GM12801 (cell line): ENCODE data around the gene HOXD3.

Experiments used
- TF ChIP-seq, protein P1 (sequence below): IDR thresholded peaks from one replicate; pipeline ENCODE4 v1.5.1; 2011; ENCODE audit warnings: control low read depth; ENCODE audit not compliant: insufficient read length; ENCODE audit errors: extremely low read depth

Gene HOXD3

DNA sequence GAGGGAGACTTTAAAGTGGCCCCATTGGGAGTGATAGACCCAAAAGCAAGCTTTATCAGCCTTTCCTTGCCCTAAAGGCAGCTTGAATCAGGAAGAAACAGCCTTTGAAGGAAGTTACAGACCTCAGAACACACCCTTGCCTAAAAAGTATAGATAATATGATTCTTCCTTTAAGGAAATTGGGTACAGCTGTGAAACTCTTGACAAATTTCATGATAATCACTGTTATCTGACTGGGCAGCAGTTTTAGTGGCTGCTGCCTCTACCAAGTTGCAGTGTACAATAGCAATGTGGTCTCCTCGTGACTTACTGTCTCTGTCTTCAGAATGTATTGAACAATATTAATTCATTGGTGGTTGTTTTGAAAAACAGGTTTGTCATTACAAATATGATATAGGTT, 48.0 kb downstream of the HOXD3 start:
- TF ChIP-seq, protein P1, sequence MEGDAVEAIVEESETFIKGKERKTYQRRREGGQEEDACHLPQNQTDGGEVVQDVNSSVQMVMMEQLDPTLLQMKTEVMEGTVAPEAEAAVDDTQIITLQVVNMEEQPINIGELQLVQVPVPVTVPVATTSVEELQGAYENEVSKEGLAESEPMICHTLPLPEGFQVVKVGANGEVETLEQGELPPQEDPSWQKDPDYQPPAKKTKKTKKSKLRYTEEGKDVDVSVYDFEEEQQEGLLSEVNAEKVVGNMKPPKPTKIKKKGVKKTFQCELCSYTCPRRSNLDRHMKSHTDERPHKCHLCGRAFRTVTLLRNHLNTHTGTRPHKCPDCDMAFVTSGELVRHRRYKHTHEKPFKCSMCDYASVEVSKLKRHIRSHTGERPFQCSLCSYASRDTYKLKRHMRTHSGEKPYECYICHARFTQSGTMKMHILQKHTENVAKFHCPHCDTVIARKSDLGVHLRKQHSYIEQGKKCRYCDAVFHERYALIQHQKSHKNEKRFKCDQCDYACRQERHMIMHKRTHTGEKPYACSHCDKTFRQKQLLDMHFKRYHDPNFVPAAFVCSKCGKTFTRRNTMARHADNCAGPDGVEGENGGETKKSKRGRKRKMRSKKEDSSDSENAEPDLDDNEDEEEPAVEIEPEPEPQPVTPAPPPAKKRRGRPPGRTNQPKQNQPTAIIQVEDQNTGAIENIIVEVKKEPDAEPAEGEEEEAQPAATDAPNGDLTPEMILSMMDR: no peak

DNA sequence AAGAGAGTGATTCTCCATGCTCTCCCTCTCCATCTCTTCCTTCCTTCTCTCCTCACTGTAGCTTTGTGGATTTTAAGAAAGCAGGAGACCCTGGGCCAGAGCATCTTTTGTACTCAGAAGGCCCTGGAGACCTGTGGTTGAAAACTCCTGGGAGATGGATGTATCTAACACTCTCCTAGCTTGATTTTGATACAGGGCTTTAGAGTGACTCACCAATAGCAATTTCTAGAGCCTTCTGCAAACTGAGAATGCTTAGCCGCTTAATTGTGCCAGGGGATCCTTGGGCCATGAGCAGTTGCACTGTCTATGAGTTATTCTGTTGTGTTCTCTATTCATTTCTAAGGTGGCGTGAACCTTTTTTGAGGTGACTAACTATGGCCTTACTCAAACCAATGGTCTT, 49.0 kb downstream of the HOXD3 start:
- TF ChIP-seq, protein P1: no peak

DNA sequence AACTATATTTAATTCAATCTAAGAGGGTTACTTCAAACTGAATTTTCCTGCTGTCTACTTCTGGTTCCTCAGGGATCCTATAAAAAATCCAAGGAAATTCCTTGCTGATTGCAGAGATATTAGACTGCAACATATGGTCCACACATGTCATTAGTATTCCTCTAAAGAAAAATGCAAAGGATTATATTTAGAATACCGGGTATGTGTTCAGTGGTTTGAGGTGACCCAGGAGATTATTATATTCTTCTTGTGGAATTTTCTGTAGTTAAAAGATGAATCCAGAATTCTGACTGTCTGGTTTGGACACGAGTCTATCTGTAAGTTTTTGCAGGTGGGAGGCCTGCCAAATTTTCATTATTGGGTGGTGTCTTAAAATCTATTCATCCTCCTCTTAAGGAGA, 49.6 kb downstream of the HOXD3 start:
- TF ChIP-seq, protein P1: no peak

DNA sequence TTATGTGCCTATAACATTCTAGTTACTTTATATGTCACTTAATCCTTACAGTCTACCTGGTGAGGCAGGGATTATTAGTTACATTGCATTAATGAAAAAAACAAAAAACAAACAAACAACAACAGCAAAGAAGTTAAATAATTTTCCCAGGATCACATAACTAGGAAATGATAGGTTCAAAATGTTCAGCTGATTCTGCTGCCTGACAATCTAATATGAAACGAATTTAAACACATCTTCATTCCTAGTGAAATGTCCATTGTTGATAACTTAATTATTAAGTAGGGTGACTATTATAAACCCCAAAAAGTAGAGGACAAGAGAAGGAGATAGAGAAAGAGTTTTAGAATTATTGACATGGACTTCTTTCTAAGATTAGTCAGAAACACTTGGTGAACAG, 54.0 kb downstream of the HOXD3 start:
- TF ChIP-seq, protein P1: no peak

DNA sequence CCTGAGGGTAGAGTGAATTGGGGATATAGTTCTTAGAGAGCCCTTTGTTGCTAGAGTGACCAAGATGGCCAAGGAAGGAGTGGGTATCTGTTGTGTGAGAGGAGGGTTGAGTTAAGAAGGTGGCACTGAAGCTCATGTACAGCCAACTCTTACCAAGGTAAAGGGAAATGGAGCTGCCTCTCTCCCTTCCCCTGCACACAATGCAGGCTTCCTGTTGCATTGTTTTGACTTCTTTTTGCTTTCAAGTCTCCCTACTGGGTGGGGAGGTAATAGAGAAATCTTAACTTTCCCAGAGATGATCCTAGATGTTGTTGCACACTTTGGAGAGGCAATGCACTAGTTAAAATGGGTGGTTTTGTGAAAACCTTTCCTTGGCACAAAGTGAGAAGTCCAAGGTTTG, 55.2 kb downstream of the HOXD3 start:
- TF ChIP-seq, protein P1: no peak

DNA sequence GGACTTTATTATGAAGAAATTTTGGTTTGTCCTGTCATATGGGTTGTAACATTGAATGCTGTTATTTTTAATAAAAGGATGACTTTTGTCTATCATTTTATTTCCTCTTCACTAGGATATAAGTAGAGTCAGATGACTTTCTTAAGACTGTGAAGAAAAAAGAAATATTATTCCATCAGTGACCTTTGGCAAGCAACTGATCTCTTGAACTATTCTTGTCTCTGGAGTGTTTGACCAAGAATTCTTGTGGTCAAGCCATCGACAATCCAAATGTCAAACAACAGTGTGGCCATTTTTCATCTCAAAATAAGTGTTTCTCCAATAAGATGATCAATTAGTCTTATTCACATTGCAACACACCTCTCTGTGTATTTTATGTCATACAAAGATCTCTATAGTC, 56.3 kb downstream of the HOXD3 start:
- TF ChIP-seq, protein P1: no peak
